GM12872 (cell line): ENCODE results near the gene PKN3.
A peak's percentile ranks its signal among the peaks of the same experiment; 100 is the strongest.

Experiments
- TF ChIP-seq, protein P1 (sequence below): IDR thresholded peaks from 3 replicates; pipeline ENCODE4 v1.5.1; 2011; ENCODE audit warnings: low read depth, mild to moderate bottlenecking, low read length, moderate library complexity; ENCODE audit not compliant: insufficient read depth

Gene PKN3

DNA sequence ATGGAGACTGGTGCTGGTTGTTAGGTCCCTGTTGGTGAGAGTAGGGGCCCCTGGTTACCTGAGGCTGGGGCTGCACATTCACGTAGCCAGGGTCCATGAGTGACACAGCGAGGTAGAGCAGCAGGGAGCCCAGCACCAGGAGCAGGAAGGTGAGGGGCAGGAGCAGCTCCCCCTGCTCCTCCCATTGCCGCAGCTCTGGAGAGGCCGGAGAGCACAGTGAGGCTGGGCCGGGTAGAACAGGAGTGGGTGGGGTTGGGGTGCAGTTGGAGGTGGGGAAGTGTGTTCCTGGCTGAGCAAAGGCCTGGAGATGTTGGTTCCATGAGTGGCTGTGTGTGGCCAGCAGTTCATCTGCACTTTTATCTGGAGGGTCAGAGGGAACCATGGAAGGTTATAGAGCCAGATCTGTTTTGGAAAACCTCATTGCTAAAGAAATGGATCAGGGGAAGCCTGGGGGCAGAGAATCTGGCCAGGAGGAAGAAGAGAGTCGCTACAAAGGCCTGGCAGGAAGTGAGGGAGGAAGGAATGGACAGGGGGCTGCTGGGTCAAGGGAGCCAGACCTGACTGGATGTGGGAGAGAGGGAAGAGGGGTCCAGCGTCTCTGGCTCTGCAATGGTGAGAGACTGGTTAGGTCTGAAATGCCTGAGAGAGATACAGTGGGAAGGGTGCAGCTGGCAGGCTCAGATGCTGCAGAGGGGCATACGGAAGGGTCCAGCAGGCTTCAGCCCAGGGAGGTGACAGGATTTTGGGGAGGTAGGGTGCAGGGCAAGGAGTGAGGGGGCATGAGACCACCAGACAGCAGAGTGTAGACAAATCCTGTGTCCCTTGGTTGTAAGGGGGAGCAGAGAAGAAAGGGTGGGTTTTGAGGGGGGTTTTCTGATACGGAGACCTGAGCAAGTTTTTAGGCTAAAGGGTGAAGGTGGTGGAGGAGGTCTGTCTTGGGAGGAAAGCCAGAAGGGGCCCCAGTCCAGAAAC lies 20.4 kb downstream of the PKN3 start:
- TF ChIP-seq, protein P1, sequence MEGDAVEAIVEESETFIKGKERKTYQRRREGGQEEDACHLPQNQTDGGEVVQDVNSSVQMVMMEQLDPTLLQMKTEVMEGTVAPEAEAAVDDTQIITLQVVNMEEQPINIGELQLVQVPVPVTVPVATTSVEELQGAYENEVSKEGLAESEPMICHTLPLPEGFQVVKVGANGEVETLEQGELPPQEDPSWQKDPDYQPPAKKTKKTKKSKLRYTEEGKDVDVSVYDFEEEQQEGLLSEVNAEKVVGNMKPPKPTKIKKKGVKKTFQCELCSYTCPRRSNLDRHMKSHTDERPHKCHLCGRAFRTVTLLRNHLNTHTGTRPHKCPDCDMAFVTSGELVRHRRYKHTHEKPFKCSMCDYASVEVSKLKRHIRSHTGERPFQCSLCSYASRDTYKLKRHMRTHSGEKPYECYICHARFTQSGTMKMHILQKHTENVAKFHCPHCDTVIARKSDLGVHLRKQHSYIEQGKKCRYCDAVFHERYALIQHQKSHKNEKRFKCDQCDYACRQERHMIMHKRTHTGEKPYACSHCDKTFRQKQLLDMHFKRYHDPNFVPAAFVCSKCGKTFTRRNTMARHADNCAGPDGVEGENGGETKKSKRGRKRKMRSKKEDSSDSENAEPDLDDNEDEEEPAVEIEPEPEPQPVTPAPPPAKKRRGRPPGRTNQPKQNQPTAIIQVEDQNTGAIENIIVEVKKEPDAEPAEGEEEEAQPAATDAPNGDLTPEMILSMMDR, result no peak

DNA sequence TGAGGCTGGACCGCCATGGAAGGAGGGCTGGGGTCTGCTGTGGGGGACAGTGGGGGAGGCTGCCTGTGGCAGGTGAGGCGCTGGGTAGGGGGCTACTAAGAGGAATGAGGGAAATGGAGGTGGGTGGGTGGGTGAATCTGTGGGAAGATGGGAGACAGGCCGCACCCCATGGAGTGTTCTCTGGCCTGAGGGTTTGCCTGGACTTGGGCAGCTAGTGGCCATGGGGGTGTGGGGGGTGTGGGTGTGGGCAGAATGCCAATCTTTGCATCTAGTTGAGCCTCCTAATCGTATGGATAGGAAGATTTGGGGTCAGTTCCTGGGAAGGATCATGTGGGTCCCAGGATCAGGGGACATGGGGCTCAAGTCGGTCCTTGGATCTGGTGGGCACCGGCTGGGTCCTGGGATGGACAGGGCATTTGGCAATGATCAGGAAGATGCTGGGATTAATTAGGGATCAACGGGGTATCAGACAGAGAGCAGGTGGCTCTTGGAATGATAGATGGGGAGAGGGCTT lies 21.1 kb downstream of the PKN3 start:
- TF ChIP-seq, protein P1, result no peak

GRCh38 chr9:128723866-128724743 lies 21.8 kb downstream of the PKN3 start, which contains the start of gene ZDHHC12:
Gene ZDHHC12 (minus strand): TSS chr9:128724127. CDS start chr9:128724093, 34 bp downstream.
- TF ChIP-seq, protein P1, result no peak

- TF ChIP-seq, protein P1, result peak; percentile 19; the same call in 1 of the 3 replicates
These were observed 22.5 kb downstream of the PKN3 start for GRCh38 chr9:128724744-128725211.

GRCh38 chr9:128727640-128728248 lies 25.4 kb downstream of the PKN3 start:
- TF ChIP-seq, protein P1, result no peak

GRCh38 chr9:128728298-128728697 lies 26.0 kb downstream of the PKN3 start:
- TF ChIP-seq, protein P1, result no peak
